SK-N-SH (cell line): Measurements from ENCODE around the gene BSCL2. TPM values are rescaled to one million over a fixed set of nuclear protein-coding genes. Genes with fewer than 3 reads are reported as not detected.
A peak's percentile ranks its signal among the peaks of the same experiment; 100 is the strongest.

Experiments used
- CTCF ChIA-PET: fragments of 300-600, 350-600 bp; formaldehyde crosslinking; extraction: SDS; loops from one replicate; lab custom pipeline; 2021; lab: Yijun Ruan, JAX
- POLR2A ChIA-PET: fragments of 350-600 bp; sonication (Branson Sonifier 250); formaldehyde crosslinking; extraction: SDS; loops from one replicate; lab custom pipeline; 2020; ENCODE audit warnings: antibody characterized with exemption, inconsistent platforms; lab: Yijun Ruan, JAX
- DNase-seq: peaks from one replicate; pipeline ENCODE4 v3.0.0; 2012
- H2AFZ ChIP-seq: fragments of 200-600 bp; sonication (generic); 2 replicates; pipeline ENCODE4 v1.8.1; 2016; ENCODE audit warnings: antibody characterized with exemption, mild to moderate bottlenecking, low read depth
- H3F3A ChIP-seq: fragments of 200-600 bp; sonication (generic); replicated peaks from 2 replicates; pipeline ENCODE3; 2016; ENCODE audit warnings: antibody characterized with exemption, mild to moderate bottlenecking; ENCODE audit not compliant: insufficient read depth
- H3K27ac ChIP-seq, 2 experiments: fragments of 200-500 bp in 1 of 2; fragments of 200-600 bp in 1 of 2; sonication (Bioruptor generic) in 1 of 2; sonication (generic), shearing (Covaris generic) in 1 of 2; 2 replicates each; pipeline versions ENCODE4 v1.5.1 to v1.6.1; 2014 to 2016; ENCODE audit warnings: low read depth in 2 of 2, inconsistent platforms in 1 of 2, low read length in 1 of 2, mild to moderate bottlenecking in 1 of 2, mixed read lengths in 1 of 2
- H3K27me3 ChIP-seq: fragments of 200-600 bp; sonication (generic), shearing (Covaris generic); 2 replicates; pipeline ENCODE4 v1.6.1; 2016; ENCODE audit warnings: mixed run types; ENCODE audit not compliant: insufficient read depth
- H3K36me3 ChIP-seq, 2 experiments: fragments of 200-500 bp in 1 of 2; fragments of 200-600 bp in 1 of 2; sonication (Bioruptor generic) in 1 of 2; sonication (generic) in 1 of 2; replicated peaks in 1 of 2; 2 replicates each; pipeline versions ENCODE3 to v1.5.1; 2014 to 2016; ENCODE audit warnings: low read length in 1 of 2, mild to moderate bottlenecking in 1 of 2; ENCODE audit not compliant: insufficient read depth in 2 of 2, control insufficient read depth in 1 of 2
- H3K4me1 ChIP-seq, 2 experiments: fragments of 200-500 bp in 1 of 2; fragments of 200-600 bp in 1 of 2; sonication (Bioruptor generic) in 1 of 2; sonication (generic), shearing (Covaris generic) in 1 of 2; 2 replicates each; pipeline versions ENCODE4 v1.5.1 to v1.6.1; 2014 to 2016; ENCODE audit warnings: low read depth in 1 of 2, low read length in 1 of 2, mixed run types in 1 of 2; ENCODE audit not compliant: insufficient read depth in 2 of 2, control insufficient read depth in 1 of 2
- H3K4me2 ChIP-seq: fragments of 200-600 bp; sonication (generic), shearing (Covaris generic); 2 replicates; pipeline ENCODE4 v1.6.1; 2017; ENCODE audit warnings: mixed run types
- H3K4me3 ChIP-seq, 2 experiments: fragments of 200-500 bp in 1 of 2; fragments of 200-600 bp in 1 of 2; sonication (Bioruptor generic) in 1 of 2; sonication (generic), shearing (Covaris generic) in 1 of 2; 2 replicates each; pipeline versions ENCODE4 v1.5.1 to v1.8.1; 2014 to 2016; ENCODE audit warnings: low read depth in 2 of 2, inconsistent platforms in 1 of 2, low read length in 1 of 2, mild to moderate bottlenecking in 1 of 2, mixed read lengths in 1 of 2, moderate library complexity in 1 of 2
- H3K79me2 ChIP-seq: fragments of 200-600 bp; sonication (generic); 2 replicates; pipeline ENCODE4 v1.8.1; 2017; ENCODE audit warnings: mild to moderate bottlenecking; ENCODE audit not compliant: insufficient read depth
- H3K9ac ChIP-seq: fragments of 200-600 bp; sonication (generic); 2 replicates; pipeline ENCODE4 v1.6.1; 2017; ENCODE audit warnings: mixed run types
- H3K9me2 ChIP-seq: fragments of 200-600 bp; sonication (generic); 2 replicates; pipeline ENCODE4 v1.6.1; 2017; ENCODE audit warnings: mixed run types
- H3K9me3 ChIP-seq: fragments of 200-600 bp; sonication (generic); 2 replicates; pipeline ENCODE4 v1.6.1; 2017; ENCODE audit warnings: mixed run types, mild to moderate bottlenecking, moderate library complexity
- H4K20me1 ChIP-seq: fragments of 200-600 bp; sonication (generic); 2 replicates; pipeline ENCODE4 v1.6.1; 2017; ENCODE audit warnings: mild to moderate bottlenecking, mixed run types; ENCODE audit not compliant: insufficient read depth
- CHD2 ChIP-seq: fragments of 150-350 bp; IDR thresholded peaks from 2 replicates; pipeline ENCODE4 v1.6.1; 2018; ENCODE audit warnings: low read length; ENCODE audit not compliant: partially characterized antibody
- CTCF ChIP-seq: fragments of 200-600 bp; sonication (generic); IDR thresholded peaks from 2 replicates; pipeline ENCODE4 v1.6.1; 2017; ENCODE audit warnings: antibody characterized with exemption, mild to moderate bottlenecking, moderate library complexity
- EP300 ChIP-seq, 2 experiments: IDR thresholded peaks; 2 replicates each; pipeline versions ENCODE4 v1.4.0 to v1.6.1; 2012; ENCODE audit warnings: borderline replicate concordance in 1 of 2, low read depth in 1 of 2, low read length in 1 of 2
- EZH2phosphoT487 ChIP-seq: fragments of 200-600 bp; sonication (generic); IDR thresholded peaks from 2 replicates; pipeline ENCODE4 v1.6.1; 2017; ENCODE audit warnings: low read depth, mixed run types, mild to moderate bottlenecking, antibody characterized with exemption, moderate library complexity, borderline replicate concordance
- IRF3 ChIP-seq: fragments of 150-350 bp; IDR thresholded peaks from 2 replicates; pipeline ENCODE4 v1.6.1; 2016; ENCODE audit warnings: mild to moderate bottlenecking, low read depth, low read length
- JUND ChIP-seq: IDR thresholded peaks from 2 replicates; pipeline ENCODE4 v1.4.0; 2012
- MEF2A ChIP-seq: IDR thresholded peaks from 2 replicates; pipeline ENCODE4 v1.4.0; 2012; ENCODE audit warnings: low read depth, borderline replicate concordance
- NFIC ChIP-seq: IDR thresholded peaks from 2 replicates; pipeline ENCODE4 v1.4.0; 2012; ENCODE audit warnings: borderline replicate concordance
- POLR2AphosphoS5 ChIP-seq: IDR thresholded peaks from 2 replicates; pipeline ENCODE4 v1.6.1; 2012; ENCODE audit warnings: low read depth, low read length
- RAD21 ChIP-seq: IDR thresholded peaks from 2 replicates; pipeline ENCODE4 v1.6.1; 2012; ENCODE audit warnings: mild to moderate bottlenecking, low read length
- RCOR1 ChIP-seq: fragments of 150-350 bp; IDR thresholded peaks from 2 replicates; pipeline ENCODE4 v1.6.1; 2017; ENCODE audit warnings: antibody characterized with exemption, low read length
- REST ChIP-seq: IDR thresholded peaks from 2 replicates; pipeline ENCODE4 v1.6.1; 2012; ENCODE audit warnings: mild to moderate bottlenecking, low read depth, low read length, moderate library complexity
- RFX5 ChIP-seq: IDR thresholded peaks from 2 replicates; pipeline ENCODE4 v1.6.1; 2012; ENCODE audit warnings: mild to moderate bottlenecking, improper control_type of control experiment, low read length
- SIN3A ChIP-seq: IDR thresholded peaks from 2 replicates; pipeline ENCODE4 v1.6.1; 2012; ENCODE audit warnings: low read depth, mild to moderate bottlenecking, low read length, moderate library complexity, borderline replicate concordance
- SMC3 ChIP-seq: IDR thresholded peaks from 2 replicates; pipeline ENCODE4 v1.6.1; 2012; ENCODE audit warnings: low read depth, low read length, improper control_type of control experiment
- TAF1 ChIP-seq: IDR thresholded peaks from 2 replicates; pipeline ENCODE4 v1.6.1; 2012; ENCODE audit warnings: low read depth, mild to moderate bottlenecking, low read length, moderate library complexity, borderline replicate concordance
- TCF12 ChIP-seq: IDR thresholded peaks from 2 replicates; pipeline ENCODE4 v1.4.0; 2012
- USF1 ChIP-seq: IDR thresholded peaks from 2 replicates; pipeline ENCODE4 v1.4.0; 2012; ENCODE audit warnings: low read depth, borderline replicate concordance
- USF2 ChIP-seq: fragments of 150-350 bp; IDR thresholded peaks from 2 replicates; pipeline ENCODE4 v1.6.1; 2017; ENCODE audit warnings: antibody characterized with exemption, low read length, low read depth, borderline replicate concordance
- ZBTB33 ChIP-seq: IDR thresholded peaks from 2 replicates; pipeline ENCODE4 v1.4.0; 2012; ENCODE audit warnings: low read depth, borderline replicate concordance
- WGBS: methylation state at CpG from one replicate; pipeline ENCODE4 v1.1.6; 2017; ENCODE audit warnings: low lambda C conversion rate; 5-methylcytosine and 5-hydroxymethylcytosine counted together
- polyA plus RNA-seq, 3 experiments: library from polyadenylated mRNA; depleted of rRNA; stranded (reverse); fragments of >200 nt; gene quantifications; 2 replicates each; pipeline ENCODE4 v1.2.3, GENCODE V29; 2012

BSCL2 gene
- polyA plus RNA-seq, 1 of the 3 experiments (the other 2 are of a cell fraction), result 81.5 TPM

GRCh38 chr11:62687508-62688396 is 19.5 kb downstream of the BSCL2 start:
- peaks cover 0 to 6% of the 10 kb centered on the region in 2 experiments; a peak in 1 of 4 replicates for H3K4me1 ChIP-seq
- H3K4me3 ChIP-seq, result no peak overlapping the region
- no peaks in the 10 kb centered on the region for H4K20me1 ChIP-seq
- H3K36me3 ChIP-seq, result peaks cover 5 to 24% of the 10 kb centered on the region in 2 experiments
- no peak overlapping the region for H3K4me2 ChIP-seq
- 94% methylated on average over 44 of the region's 74 CpGs for WGBS
- ChIA-PET POLR2A (no interaction called here), CTCF (no interaction called here)
- H3K9ac ChIP-seq, result no peak overlapping the region
- H3K79me2 ChIP-seq, result no peaks in the 10 kb centered on the region
- peaks cover 7% of the 10 kb centered on the region for H3F3A ChIP-seq
- H3K9me3 ChIP-seq, result no peaks in the 10 kb centered on the region
- peak; percentile 36 for DNase-seq
- H3K9me2 ChIP-seq, result no peaks in the 10 kb centered on the region
- H2AFZ ChIP-seq, result no peak overlapping the region
- H3K27me3 ChIP-seq, result no peaks in the 10 kb centered on the region
- TF ChIP-seq EP300 (IDR thresholded peaks at IDR 0.05; ENCODE audit: borderline replicate concordance in 1 of 2, low read depth in 1 of 2, low read length in 1 of 2) (no peak), USF2 (no peak), CHD2 (no peak), TAF1 (no peak), SMC3 (no peak), RFX5 (no peak), SIN3A (no peak), TCF12 (no peak), NFIC (no peak), CTCF (no peak), RAD21 (no peak), RCOR1 (no peak), IRF3 (no peak), POLR2AphosphoS5 (no peak), ZBTB33 (no peak), MEF2A (no peak), USF1 (no peak), EZH2phosphoT487 (no peak), JUND (no peak), REST (no peak)
- no peak overlapping the region for H3K27ac ChIP-seq
